AG10803 (cell line): ENCODE measurements around the gene THBS4.

Source experiments
- DNase-seq: peaks from one replicate; pipeline ENCODE4 v3.0.0; 2010; ENCODE audit warnings: low read depth
- H3K4me3 ChIP-seq: 2 replicates; pipeline ENCODE4 v1.5.1; 2011; ENCODE audit warnings: mild to moderate bottlenecking, low read length, control low read depth
- CTCF ChIP-seq: conservative IDR thresholded peaks from 2 replicates; pipeline ENCODE4 v1.5.1; 2011; ENCODE audit warnings: mild to moderate bottlenecking, low read length, control low read depth, inconsistent platforms

Gene THBS4

GRCh38 chr5:80043187-80043586 lies 8.0 kb downstream of the THBS4 start:
- no peak overlapping the region for H3K4me3 ChIP-seq
- DNase-seq: no peak
- no peak for TF ChIP-seq CTCF

- no peak for TF ChIP-seq CTCF
- no peak overlapping the region for H3K4me3 ChIP-seq
- peak; percentile 12 for DNase-seq
Measured at GRCh38 chr5:80048084-80048780, 13.1 kb downstream of the THBS4 start.

GRCh38 chr5:80052464-80052863 lies 17.3 kb downstream of the THBS4 start:
- TF ChIP-seq CTCF: no peak
- H3K4me3 ChIP-seq: no peak overlapping the region
- DNase-seq: no peak

DNA sequence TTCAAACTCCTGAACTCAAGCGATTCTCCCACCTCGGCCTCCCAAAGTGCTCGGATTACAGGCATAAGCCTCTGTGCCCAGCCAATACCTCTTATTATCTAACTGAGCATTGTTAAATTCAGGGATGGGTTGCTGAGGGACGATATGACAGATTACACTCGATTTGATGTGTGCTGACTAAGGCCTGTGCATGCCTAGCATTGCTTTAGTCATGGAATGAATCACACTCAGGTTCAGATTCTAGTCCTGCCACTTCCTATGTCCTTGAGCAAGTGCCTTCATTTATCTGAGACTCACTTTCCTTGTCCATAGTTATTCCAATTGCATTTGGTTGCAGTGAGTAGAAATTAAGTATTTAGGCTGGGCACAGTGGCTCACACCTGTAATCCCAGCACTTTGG lies 19.5 kb downstream of the THBS4 start:
- no peak overlapping the region for H3K4me3 ChIP-seq
- DNase-seq: peak; percentile 49
- TF ChIP-seq CTCF: no peak

- TF ChIP-seq CTCF: no peak
- no peak overlapping the region for H3K4me3 ChIP-seq
- no peak for DNase-seq
Measured at GRCh38 chr5:80055491-80056170, 20.5 kb downstream of the THBS4 start.

GRCh38 chr5:80057099-80057498 lies 22.0 kb downstream of the THBS4 start:
- DNase-seq: no peak
- no peak overlapping the region for H3K4me3 ChIP-seq
- TF ChIP-seq CTCF: no peak

GRCh38 chr5:80057921-80058320 lies 22.8 kb downstream of the THBS4 start:
- no peak for TF ChIP-seq CTCF
- no peak overlapping the region for H3K4me3 ChIP-seq
- peak; percentile 37 for DNase-seq
